ENCODE data around the gene DNLZ.

Gene DNLZ

DNA sequence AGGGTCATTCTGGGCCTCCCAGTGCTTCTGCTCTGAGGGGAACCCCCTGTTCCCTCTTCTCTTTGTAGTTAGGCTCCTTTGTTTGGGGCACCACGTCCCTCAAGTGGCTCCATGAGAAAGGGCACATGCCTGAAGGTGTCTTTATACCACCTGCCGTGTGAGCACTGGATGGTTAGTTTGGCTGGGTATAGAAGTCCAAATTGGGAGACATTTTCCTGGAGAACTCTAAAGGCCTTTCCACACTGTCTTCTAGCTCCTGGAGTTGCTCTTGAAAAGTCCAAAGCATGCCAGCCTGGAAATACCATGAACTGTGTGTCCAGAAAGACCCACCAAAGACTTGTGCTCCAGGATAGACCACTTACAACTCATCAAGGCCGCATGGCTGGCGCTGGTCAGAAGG lies 48.6 kb downstream of the DNLZ start:
- no peak for DNase-seq

DNA sequence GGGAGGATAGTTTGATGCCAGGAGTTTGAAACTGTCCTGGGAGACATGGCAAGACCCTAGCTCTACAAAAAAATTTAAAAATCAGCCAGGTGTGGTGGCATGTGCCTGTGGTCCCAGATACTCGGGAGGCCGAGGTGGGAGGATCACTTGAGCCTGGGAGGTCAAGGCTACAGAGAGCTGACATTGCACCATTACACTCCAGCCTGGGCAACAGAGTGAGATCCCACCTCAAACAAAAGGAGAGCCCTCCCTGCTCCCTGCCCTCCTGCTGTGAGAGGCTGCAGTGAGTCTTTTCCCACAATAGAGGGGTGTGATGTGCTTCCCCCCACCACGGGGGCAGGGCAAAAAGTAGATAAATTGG lies 49.5 kb downstream of the DNLZ start:
- DNase-seq, result no peak

DNA sequence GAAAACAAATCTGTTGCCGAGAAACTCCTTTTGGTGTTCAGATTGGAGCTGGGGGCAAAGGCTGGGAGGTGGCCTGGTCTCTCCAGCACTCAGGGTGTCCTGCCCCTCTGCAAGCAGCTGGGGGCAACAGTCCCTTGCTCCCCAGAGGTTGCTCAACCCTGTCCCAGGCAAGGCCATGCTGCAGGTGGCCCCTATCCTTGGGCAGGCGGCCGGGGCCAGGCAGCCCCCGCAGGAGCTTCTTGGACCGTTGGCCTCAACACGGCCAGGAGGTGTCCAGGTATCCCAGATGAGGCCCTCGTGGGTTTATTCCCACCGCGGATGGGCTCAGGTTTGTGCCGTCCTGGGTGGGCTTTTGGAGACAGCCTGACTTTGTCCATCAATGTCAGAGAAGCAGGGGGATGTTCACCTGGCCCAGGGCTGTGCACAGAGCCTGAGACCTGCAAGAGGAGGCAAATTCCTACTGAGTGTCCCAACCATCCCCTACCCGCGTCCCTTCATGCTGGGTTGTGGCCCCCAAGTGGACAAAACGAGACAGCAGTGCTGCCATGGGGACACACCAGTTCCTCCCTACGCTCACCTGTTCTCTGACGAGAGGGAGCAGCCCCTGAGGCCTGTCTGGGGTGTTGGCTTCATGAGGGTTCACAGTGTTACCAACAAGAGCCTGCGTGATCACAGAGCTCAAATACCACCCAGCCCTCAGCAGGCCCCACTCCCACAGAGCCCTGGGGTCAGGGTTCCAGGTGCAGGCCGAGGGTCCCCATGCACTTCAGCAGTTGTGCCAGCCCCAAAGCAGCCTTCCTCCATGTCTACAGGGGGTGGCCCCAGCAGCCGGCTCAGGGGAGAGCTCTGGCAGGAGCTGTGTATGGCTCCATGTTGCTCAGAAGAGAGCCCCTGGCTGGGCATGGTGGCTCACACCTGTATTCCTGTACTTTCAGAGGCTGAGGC lies 50.2 kb downstream of the DNLZ start:
- no peak for DNase-seq

DNA sequence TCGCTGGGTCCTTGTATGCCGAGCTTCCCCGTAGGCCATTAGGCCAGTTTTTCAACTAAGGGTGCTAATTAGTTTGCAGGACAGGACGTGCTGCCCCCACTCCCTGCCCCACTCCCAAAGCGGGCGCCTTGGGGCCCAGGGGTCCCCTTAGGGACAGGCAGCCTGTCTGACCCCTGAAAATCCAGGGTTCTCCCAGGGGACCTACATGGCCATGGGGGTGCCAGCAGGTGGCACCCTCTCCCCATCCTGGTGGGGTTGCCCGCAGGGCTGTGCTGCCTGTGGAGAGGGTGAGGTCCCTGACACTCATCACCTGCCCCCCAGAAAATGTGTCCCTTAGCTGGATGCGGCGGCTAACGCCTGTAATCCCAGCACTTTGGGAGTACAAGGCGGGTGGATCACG lies 51.1 kb downstream of the DNLZ start:
- no peak for DNase-seq

DNA sequence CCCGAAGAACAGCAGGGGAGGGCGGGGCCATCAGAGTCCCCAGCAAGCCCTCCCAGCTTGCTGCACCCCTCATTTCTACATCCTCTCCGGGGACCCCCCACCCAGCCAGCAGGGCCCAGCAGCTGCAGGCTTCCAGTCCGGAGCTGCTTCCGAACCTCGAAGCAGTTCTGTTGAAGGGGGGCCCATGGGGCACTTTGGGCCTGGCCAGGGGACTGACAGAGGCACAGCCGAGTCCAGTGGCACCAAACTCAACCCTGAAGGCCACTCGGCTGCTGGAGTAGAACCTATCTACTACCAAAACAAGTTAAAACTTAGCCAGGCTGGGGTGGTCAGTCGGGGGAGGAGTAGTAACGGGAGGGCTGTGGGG lies 51.6 kb downstream of the DNLZ start:
- no peak for DNase-seq

DNA sequence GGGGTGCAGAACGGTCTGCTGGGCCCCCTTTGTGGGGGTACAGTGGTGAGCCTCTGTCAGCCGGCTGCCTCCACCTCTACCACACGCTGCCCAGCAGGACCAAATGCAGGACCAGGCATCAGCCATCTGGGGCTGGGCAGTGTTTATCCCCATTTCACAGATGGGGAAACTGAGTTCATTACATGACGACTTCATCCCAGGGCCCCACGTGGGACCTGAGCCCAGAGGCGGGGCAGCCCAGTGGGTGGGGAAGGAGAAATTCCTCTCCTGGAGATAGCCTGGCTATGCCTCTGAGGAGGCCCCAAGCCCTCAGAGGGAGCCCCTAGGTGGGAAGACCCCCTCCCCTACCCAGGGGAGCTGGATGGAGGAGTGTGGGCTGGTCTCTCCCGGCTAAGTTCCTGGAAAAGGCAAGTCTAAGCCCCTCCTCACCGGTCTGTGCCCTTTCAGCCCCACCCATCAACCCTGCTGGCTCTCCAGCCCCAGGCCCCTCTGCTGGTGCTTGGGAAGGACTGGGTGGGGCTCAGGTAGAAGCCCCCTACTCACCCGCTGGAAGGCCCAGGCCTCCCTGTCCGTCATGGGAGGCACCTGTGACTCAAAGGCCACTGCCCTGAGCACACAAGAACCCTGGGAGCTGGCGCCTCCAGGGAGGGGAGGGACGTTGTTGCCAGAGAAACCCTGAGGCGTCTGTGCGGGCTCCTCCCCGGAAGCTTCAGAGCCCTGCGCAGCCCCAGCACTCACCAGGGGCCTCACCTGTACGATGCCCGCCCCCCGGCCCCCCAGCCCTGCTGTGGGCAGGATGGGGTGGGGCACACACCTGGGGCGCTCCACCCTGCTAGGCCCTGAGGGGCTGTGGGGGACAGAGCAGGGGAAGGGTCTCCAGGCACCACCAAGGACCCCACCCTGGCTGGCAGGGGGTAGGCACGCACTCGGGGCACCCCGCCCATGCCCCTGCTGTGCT lies 52.2 kb downstream of the DNLZ start:
- DNase-seq, result peak; percentile 36

DNA sequence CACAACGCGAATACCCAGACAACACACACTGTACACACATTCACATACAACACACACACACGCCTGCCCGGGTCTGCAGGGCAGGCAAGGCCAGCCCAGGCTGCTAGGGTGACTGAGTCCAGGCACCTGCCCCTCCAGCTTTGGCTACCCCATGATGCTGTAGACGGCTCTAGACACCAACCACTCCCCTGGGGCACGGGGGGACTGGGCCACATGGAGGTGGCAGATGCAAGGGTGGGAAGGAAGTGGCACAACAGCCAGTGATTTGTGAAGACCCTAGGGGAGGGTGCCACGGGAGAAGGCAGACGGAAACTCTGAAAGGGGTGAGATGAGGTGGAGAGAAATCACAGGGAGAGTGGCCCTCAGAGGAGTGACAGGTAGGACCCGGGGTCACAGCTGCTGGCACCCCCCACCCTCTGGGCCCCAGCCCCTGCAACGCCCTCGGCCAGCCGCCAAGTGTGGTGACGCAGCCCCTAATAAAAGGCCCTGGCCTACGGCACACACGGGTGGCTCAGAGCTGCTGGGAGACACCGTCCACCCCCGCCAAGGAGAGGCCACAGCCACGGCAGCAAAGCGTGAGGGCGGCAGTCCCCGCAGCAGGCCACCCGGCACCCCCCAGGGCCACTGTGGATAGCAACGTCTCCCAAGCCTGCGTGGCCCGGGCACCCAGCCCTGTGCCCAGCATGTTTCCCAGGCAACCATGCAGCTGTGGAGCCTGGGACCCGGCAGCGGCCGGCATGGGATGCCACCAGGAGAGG lies 53.1 kb downstream of the DNLZ start:
- no peak for DNase-seq

DNA sequence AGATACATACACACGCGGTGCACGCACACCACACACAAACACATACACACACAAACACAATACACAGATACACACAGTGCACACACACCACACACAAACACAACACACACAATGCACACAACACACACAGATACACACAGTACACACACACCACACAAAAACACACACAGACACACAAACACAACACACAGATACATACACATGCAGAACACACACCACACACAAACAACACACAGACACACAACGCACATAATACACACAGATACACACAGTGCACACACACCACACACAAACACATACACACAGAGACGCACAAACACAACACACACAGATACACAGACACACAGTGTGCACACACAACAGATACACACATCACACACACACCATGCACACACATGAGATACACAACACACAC lies 53.7 kb downstream of the DNLZ start:
- no peak for DNase-seq
